Heart left ventricle (tissue), 16 donors: ENCODE data around the gene CCSER2. TPM values are rescaled to one million over a fixed set of nuclear protein-coding genes. Genes with fewer than 3 reads are reported as not detected.
A peak's percentile ranks its signal among the peaks of the same experiment; 100 is the strongest.

Experiments used
- ATAC-seq, 4 donors: fragments of 200-7000 bp; cut with Tn5 transposase; one replicate each; pipeline ENCODE4 v1.9.1; 2020 to 2022; ENCODE audit warnings: moderate library complexity in 4 of 4, mild to moderate bottlenecking in 3 of 4, moderate number of reproducible peaks in 1 of 4
- DNase-seq, 5 donors: peaks; one replicate each; pipeline ENCODE4 v3.0.0-alpha.2; 2020
- H3K27ac ChIP-seq, 12 donors: fragments of 200-600 bp; sonication (generic) in 4 of 12; one replicate each; pipeline versions ENCODE4 v1.5.0 to v1.8.0; 2016 to 2022; ENCODE audit warnings: mild to moderate bottlenecking in 2 of 12
- H3K27me3 ChIP-seq, 9 donors: fragments of 200-600 bp; sonication (generic) in 2 of 9; one replicate each; pipeline versions ENCODE4 v1.5.1 to v1.8.0; 2016 to 2022; ENCODE audit warnings: mild to moderate bottlenecking in 3 of 9
- H3K36me3 ChIP-seq, 9 donors: fragments of 200-600 bp; sonication (generic) in 2 of 9; one replicate each; pipeline versions ENCODE4 v1.5.0 to v1.8.0; 2018 to 2022; ENCODE audit warnings: mild to moderate bottlenecking in 2 of 9
- H3K4me1 ChIP-seq, 12 donors: fragments of 200-600 bp; sonication (generic) in 4 of 12; one replicate each; pipeline versions ENCODE4 v1.5.0 to v1.8.0; 2016 to 2022; ENCODE audit warnings: mild to moderate bottlenecking in 3 of 12
- H3K4me3 ChIP-seq, 12 donors: fragments of 200-600 bp; sonication (generic) in 4 of 12; one replicate each; pipeline versions ENCODE4 v1.5.0 to v1.8.0; 2017 to 2022; ENCODE audit warnings: mild to moderate bottlenecking in 9 of 12, moderate library complexity in 4 of 12
- H3K9me3 ChIP-seq, 12 donors: fragments of 200-600 bp; sonication (generic) in 4 of 12; one replicate each; pipeline versions ENCODE4 v1.5.0 to v1.8.0; 2016 to 2022; ENCODE audit warnings: mild to moderate bottlenecking in 1 of 12
- POLR2A ChIP-seq, 2 donors: fragments of 450-650 bp; IDR thresholded peaks; one replicate each; pipeline ENCODE4 v1.6.1; 2017; ENCODE audit warnings: antibody characterized with exemption in 2 of 2, mild to moderate bottlenecking in 2 of 2, moderate library complexity in 2 of 2
- WGBS, 4 donors: extraction: QIAGEN DNeasy Blood & Tissue Kit in 2 of 4; methylation state at CpG; one replicate each; pipeline versions ENCODE4 v1.1.5 to v1.1.7; 2013 to 2018; 5-methylcytosine and 5-hydroxymethylcytosine counted together
- intact Hi-C, 10 donors: fragments of 100-400 bp; cut with DNase I; formaldehyde crosslinking; loops; one replicate each; pipeline versions ENCODE4 v1.11.1 to v1.14.2; 2022
- polyA plus RNA-seq, 2 donors: library from polyadenylated mRNA; stranded (reverse); fragments of 200-250 nt; gene quantifications; one replicate each; pipeline ENCODE4 v1.2.3, GENCODE V29; 2013
- total RNA-seq, 9 donors: library from RNA; depleted of rRNA in 2 of 9; stranded (reverse); fragments of >200 nt in 2 of 9; fragmentation: NEBNext Ultra II Directional in 3 of 9; extraction: Animal tissue kit (Norgen Biotek cat#: 25700) in 3 of 9; gene quantifications; one replicate each; pipeline versions ENCODE4 v1.1.0 to v1.2.4, GENCODE V29; 2016 to 2023
- TF ChIP-seq, protein P1 (sequence below), 12 donors: fragments of 200-600 bp; sonication (generic) in 4 of 12; IDR thresholded peaks; one replicate each; pipeline versions ENCODE4 v1.5.0 to v1.8.0; 2018 to 2022; ENCODE audit warnings: antibody characterized with exemption in 12 of 12, mild to moderate bottlenecking in 5 of 12
- donor health status: ischemic (EF 13 %, LVEDD 7.1; RV severe dilation, severe dysfunction).
- donor health status: healthy with polysubstance abuse.
- donor health status: DM: no; HTN: yes; CAD: no.
- donor health status: DM: no; HTN: no; CAD: no.
- donor health status: ischemic (EF 25% LVEDD 6.9; RV normal size, moderate dysfunction).
- donor health status: ischemic (EF 25% LVEDD 5.7; RV mildly dilated, moderate dysfunction).
- donor health status: healthy.
- donor health status: DM: yes; HTN: yes; CAD: no.
- donor health status: ischemic (EF 35%, LVEDD 5.7; RV mildly dilated, moderate dysfunction).
- donor health status: nonischemic (EF 11% LVEDD 7.7; RV severe dilation, severe dysfunction).
- donor health status: DM: yes; HTN: yes; CAD: no.
- donor health status: PGD.
- donor health status: ischemic (EF 29% LVEDD 5.4; RV normal size, mild dysfunction).
- donor health status: nonischemic (EF 23%, LVEDD 6.1; RV moderate dilation, normal function).

Gene CCSER2
- total and polyA plus RNA-seq, 11 donors = 32.4 to 244 (median 159) TPM

DNA sequence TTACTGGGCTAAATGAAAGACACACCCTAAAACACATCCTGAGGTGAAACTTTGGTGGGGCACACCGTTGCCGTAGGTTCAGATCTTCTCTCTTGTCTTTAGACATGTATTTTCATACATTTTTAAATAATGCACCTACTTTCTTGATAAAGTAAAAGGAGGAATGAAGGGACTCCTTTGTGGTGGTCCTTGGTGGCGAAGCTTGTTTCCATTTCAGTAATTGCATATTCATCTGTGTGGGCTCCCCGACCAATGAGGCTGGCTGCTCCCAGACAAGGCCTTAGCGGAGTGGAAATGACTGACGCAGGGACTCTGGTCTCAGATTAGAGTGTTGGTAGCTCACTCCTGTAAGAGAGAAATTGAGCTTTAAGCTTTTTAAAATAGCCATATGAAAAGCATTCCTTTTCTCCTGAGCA is 815 bp downstream of the CCSER2 start:
- ATAC-seq (peak in 1 of 4 donors; percentile 32), DNase-seq (peak in 1 of 5 donors; percentile 56)
- Histone ChIP-seq H3K9me3 (no peaks in the 10 kb centered on the region), H3K27ac (peak overlapping the region; percentile 88 to 99 (median 97)), H3K4me3 (peak overlapping the region; percentile 66 to 100 (median 90)), H3K36me3 (no peaks in the 10 kb centered on the region), H3K4me1 (peaks cover 0 to 54% (median 26%) of the 10 kb centered on the region in 12 donors), H3K27me3 (no peaks in the 10 kb centered on the region)
- WGBS, 4 donors = 4 to 10% (median 8%) methylated on average over 6 of the region's 6 CpGs
- intact Hi-C loops = no loop called here
- no peak for TF ChIP-seq POLR2A (IDR thresholded peaks at IDR 0.05)
- TF ChIP-seq, protein P1, sequence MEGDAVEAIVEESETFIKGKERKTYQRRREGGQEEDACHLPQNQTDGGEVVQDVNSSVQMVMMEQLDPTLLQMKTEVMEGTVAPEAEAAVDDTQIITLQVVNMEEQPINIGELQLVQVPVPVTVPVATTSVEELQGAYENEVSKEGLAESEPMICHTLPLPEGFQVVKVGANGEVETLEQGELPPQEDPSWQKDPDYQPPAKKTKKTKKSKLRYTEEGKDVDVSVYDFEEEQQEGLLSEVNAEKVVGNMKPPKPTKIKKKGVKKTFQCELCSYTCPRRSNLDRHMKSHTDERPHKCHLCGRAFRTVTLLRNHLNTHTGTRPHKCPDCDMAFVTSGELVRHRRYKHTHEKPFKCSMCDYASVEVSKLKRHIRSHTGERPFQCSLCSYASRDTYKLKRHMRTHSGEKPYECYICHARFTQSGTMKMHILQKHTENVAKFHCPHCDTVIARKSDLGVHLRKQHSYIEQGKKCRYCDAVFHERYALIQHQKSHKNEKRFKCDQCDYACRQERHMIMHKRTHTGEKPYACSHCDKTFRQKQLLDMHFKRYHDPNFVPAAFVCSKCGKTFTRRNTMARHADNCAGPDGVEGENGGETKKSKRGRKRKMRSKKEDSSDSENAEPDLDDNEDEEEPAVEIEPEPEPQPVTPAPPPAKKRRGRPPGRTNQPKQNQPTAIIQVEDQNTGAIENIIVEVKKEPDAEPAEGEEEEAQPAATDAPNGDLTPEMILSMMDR (IDR thresholded peaks at IDR 0.05) = no peak

DNA sequence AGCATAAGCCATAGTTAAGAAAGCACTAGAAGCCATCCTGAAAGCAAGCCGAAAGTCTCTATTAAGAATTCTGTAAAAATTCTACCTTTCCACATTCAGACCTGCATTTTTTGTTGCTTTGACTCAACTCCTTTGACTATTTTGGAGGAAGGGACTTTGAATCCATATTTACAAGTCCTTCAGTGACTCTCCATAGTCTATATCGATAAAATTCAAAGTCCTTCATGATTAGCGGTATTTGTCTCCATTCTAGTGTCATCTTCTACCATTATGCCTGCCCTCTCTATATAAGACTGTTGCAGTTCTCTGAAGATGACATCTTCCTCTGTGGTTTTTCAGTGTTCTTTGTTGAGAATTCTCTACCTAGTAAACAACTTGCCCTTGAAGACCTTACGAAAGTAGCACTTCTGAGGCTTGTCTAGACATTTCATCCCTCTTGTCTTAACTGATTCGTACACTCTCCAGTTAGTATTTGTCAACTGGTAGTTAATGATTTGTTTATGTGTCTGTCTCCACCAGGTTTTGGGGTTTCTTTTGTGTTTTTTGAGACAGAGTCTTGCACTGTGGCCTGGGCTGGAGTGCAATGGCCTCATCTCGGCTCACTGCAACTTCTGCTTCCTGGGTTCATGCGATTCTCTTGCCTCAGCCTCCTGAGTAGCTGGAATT is 1.7 kb downstream of the CCSER2 start:
- no peaks in the 10 kb centered on the region for H3K27me3 ChIP-seq
- no peaks in the 10 kb centered on the region for H3K36me3 ChIP-seq
- peak overlapping the region in 1 of 12 donors; percentile 96 for H3K27ac ChIP-seq
- no peak for DNase-seq
- H3K4me1 ChIP-seq = peaks cover 0 to 63% (median 34%) of the 10 kb centered on the region in 12 donors
- no peaks in the 10 kb centered on the region for H3K9me3 ChIP-seq
- TF ChIP-seq, protein P1 (IDR thresholded peaks at IDR 0.05) = no peak
- no peak for TF ChIP-seq POLR2A (IDR thresholded peaks at IDR 0.05)
- intact Hi-C loops = loop anchor here in 2 of 10 donors (5.0 kb wide), 2 partner anchors 63 to 92 kb away; no protein-coding TSS in a partner anchor
- 91 to 95% (median 92%) methylated on average over 7 of the region's 7 CpGs for WGBS, 4 donors
- ATAC-seq = no peak
- H3K4me3 ChIP-seq = peak overlapping the region in 9 of 12 donors; percentile 66 to 100 (median 91)

DNA sequence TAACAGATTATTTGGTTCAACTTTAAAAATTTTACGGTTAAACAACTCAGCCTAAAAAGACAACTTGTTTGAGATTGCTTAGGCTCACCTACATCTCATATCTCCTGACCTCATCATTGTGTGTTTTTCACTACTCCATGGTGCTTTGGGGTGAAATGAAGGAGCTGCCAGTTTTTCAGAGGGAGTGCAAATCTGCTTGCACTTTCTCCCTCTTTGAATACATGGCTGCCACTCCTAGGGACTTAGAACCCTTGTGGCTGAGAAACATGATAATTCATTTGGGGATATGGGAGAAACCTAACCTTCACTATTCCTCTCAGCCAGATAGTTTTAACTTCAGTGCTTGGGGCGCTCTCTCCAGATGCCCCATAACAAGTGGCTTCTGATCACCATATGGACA is 2.7 kb downstream of the CCSER2 start:
- peak overlapping the region in 1 of 12 donors; percentile 97 for H3K4me3 ChIP-seq
- H3K27ac ChIP-seq = peak overlapping the region in 1 of 12 donors; percentile 96
- TF ChIP-seq POLR2A (IDR thresholded peaks at IDR 0.05) = no peak
- TF ChIP-seq, protein P1 (IDR thresholded peaks at IDR 0.05) = no peak
- ATAC-seq (no peak), DNase-seq (no peak)
- no peaks in the 10 kb centered on the region for H3K36me3 ChIP-seq
- peaks cover 0 to 73% (median 43%) of the 10 kb centered on the region in 12 donors for H3K4me1 ChIP-seq
- intact Hi-C loops = loop anchor here in 2 of 10 donors (5.0 kb wide), 2 partner anchors 64 to 91 kb away; no protein-coding TSS in a partner anchor
- whole genome bisulfite sequencing, 4 donors = 91 to 95% (median 94%) methylated on average over 2 of the region's 2 CpGs
- H3K9me3 ChIP-seq = no peaks in the 10 kb centered on the region
- H3K27me3 ChIP-seq = no peaks in the 10 kb centered on the region

DNA sequence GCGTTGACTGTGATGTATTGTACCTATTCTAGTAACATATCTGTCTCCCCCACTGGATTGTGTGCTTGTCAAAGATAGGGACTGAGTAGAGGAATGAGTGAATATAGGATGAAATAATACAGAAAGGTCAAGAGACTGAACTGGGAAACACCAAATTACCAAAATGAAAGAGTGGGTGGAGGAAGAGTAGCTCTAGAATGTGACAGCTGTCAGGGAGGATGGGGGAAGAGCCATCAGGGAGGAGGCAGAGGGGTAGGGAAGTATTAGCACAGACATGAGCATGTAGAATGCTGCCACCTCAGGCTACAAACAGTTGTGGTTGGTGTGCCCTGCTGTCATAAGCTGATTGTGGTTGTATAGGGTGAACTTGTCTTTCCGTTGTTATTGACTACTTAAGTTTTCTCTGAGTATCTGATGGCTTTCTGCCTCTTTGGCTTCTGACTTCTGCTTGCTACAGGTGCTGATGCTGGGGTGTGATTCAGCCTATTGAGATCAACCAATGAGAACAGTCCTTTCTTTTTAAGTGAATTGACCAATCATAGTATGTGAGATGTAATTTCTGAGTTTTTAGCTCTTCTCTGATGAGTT is 5.6 kb downstream of the CCSER2 start:
- 68 to 80% (median 72%) methylated on average over 2 of the region's 2 CpGs for WGBS, 4 donors
- Histone ChIP-seq H3K4me1 (peaks cover 0 to 93% (median 51%) of the 10 kb centered on the region in 12 donors), H3K4me3 (no peak overlapping the region), H3K36me3 (no peaks in the 10 kb centered on the region), H3K9me3 (no peaks in the 10 kb centered on the region), H3K27ac (peak overlapping the region in 1 of 12 donors; percentile 28), H3K27me3 (no peaks in the 10 kb centered on the region)
- intact Hi-C loops = loop anchor here in 2 of 10 donors (5.0 kb wide), 2 partner anchors 67 to 88 kb away; no protein-coding TSS in a partner anchor
- DNase-seq = no peak
- TF ChIP-seq POLR2A (IDR thresholded peaks at IDR 0.05) = no peak
- TF ChIP-seq, protein P1 (IDR thresholded peaks at IDR 0.05) = no peak
- peak in 1 of 4 donors; percentile 36 for ATAC-seq
